IgD-negative memory B cell (primary cell): Measurements from ENCODE around the gene DAPK1. TPM values are rescaled to one million over a fixed set of nuclear protein-coding genes. Genes with fewer than 3 reads are reported as not detected.

ENCODE experiments used
- H3K27ac Mint-ChIP-seq, 3 donors: one replicate each; pipeline ENCODE4 v1.8.0; 2020 to 2022; ENCODE audit warnings: mild to moderate bottlenecking in 3 of 3, mixed read lengths in 3 of 3, moderate library complexity in 1 of 3
- H3K27me3 Mint-ChIP-seq: one replicate; pipeline ENCODE4 v1.8.0; 2021; ENCODE audit warnings: mixed read lengths
- H3K36me3 Mint-ChIP-seq: one replicate; pipeline ENCODE4 v1.8.0; 2020; ENCODE audit warnings: mild to moderate bottlenecking, mixed read lengths
- H3K4me1 Mint-ChIP-seq, 3 donors: one replicate each; pipeline ENCODE4 v1.8.0; 2020 to 2022; ENCODE audit warnings: mixed read lengths in 3 of 3, mild to moderate bottlenecking in 1 of 3
- H3K4me3 Mint-ChIP-seq, 4 donors: one replicate each; pipeline ENCODE4 v1.8.0; 2020 to 2022; ENCODE audit warnings: mild to moderate bottlenecking in 4 of 4, mixed read lengths in 4 of 4, moderate library complexity in 3 of 4
- H3K9me3 Mint-ChIP-seq, 3 donors: one replicate each; pipeline ENCODE4 v1.8.0; 2020 to 2021; ENCODE audit warnings: mixed read lengths in 3 of 3, mild to moderate bottlenecking in 1 of 3
- polyA plus RNA-seq: library from polyadenylated mRNA; unstranded; fragments of 300-500 nt; fragmentation: Illumina TruSeq; gene quantifications from one replicate; pipeline ENCODE4 v1.2.3, GENCODE V29; 2021

DAPK1 gene
- polyA plus RNA-seq, 1 donor from 2014 or later = 0.86 TPM

GRCh38 chr9:87673446-87674120 is 175.9 kb downstream of the DAPK1 start:
- Mint-ChIP-seq H3K27ac (no peak overlapping the region), H3K4me3 (no peak overlapping the region), H3K4me1 (no peaks in the 10 kb centered on the region), H3K27me3 (no peaks in the 10 kb centered on the region), H3K9me3 (no peaks in the 10 kb centered on the region), H3K36me3 (no peaks in the 10 kb centered on the region)

- Mint-ChIP-seq H3K4me3 (no peak overlapping the region), H3K27me3 (no peaks in the 10 kb centered on the region), H3K36me3 (no peaks in the 10 kb centered on the region), H3K4me1 (no peaks in the 10 kb centered on the region), H3K27ac (no peak overlapping the region), H3K9me3 (no peaks in the 10 kb centered on the region)
Observed at GRCh38 chr9:87674565-87675299, 177.1 kb downstream of the DAPK1 start.

DNA sequence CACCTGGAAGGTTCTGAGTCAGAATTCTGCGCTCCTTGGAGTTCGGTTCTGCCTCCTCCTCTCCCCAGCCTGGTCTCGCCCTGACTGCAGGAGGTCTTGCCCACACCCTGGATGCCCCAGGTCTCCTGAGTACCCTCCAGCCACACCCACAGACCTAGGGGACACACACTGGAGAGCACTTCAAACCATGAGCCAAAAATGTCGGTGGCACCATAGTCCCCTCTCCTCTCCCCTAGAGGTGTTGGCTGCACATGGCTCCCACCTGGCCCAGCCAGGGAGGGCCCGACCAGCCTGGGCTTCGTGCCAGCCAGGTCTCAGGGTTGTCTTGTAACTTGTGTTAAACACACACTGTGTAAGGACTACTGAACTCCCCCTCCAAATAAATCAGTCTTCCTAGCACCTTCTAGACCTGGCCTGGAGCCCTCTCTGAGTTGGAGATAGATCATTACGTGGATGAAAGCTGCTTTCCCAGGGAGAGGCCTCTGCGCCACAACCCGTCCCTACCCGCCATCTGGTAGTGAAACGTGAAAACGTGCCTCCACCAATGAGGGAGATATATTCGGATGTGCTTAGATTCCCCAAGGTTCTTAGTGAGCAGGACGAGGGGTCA is 178.3 kb downstream of the DAPK1 start:
- no peak overlapping the region for H3K4me3 Mint-ChIP-seq
- no peaks in the 10 kb centered on the region for H3K4me1 Mint-ChIP-seq
- H3K27ac Mint-ChIP-seq = no peak overlapping the region
- no peaks in the 10 kb centered on the region for H3K36me3 Mint-ChIP-seq
- H3K27me3 Mint-ChIP-seq = no peaks in the 10 kb centered on the region
- no peaks in the 10 kb centered on the region for H3K9me3 Mint-ChIP-seq

GRCh38 chr9:87676976-87677775 is 179.5 kb downstream of the DAPK1 start:
- H3K27me3 Mint-ChIP-seq = no peaks in the 10 kb centered on the region
- H3K9me3 Mint-ChIP-seq = no peaks in the 10 kb centered on the region
- no peak overlapping the region for H3K27ac Mint-ChIP-seq
- H3K4me1 Mint-ChIP-seq = no peaks in the 10 kb centered on the region
- H3K4me3 Mint-ChIP-seq = no peak overlapping the region
- H3K36me3 Mint-ChIP-seq = no peaks in the 10 kb centered on the region

DNA sequence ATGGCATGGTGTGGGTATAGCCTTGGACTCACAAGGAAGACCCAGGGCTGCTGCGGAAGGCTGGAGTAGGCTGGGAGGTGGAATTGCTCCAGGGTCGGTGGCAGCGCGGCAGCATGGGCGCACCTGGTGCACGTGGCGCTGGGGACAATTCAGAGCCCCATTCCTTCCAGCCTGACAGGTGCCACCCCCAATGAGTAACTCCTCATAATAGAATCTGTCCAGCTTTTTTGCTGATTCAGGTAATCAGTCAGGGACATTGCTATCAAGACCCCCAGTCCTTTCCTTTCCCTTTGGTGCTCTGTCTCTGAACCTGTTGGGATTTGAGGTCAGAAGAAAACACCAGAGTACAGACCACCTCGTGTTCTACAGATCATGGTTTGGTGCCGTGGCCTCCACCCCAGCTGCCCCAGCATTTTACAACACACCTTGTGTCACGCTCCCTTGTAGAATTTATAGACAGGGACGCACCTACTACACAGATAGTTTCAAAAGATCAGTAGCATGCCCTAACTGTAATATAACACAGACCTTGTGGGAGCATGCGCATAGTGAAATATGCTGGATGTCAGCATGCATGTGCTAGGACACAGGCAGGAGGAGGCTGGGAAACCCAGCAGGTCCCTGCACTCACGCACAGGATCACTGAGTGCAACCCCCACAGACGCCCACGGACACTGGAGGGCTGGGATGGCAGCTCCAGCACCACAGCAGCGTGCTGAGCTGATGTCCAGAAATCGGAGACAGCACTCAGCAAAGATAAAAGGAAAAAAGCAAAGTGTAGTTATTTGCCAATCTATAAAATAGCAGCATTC is 180.3 kb downstream of the DAPK1 start:
- H3K4me1 Mint-ChIP-seq = no peaks in the 10 kb centered on the region
- H3K9me3 Mint-ChIP-seq = no peaks in the 10 kb centered on the region
- H3K4me3 Mint-ChIP-seq = no peak overlapping the region
- no peaks in the 10 kb centered on the region for H3K36me3 Mint-ChIP-seq
- H3K27ac Mint-ChIP-seq = no peak overlapping the region
- no peaks in the 10 kb centered on the region for H3K27me3 Mint-ChIP-seq

GRCh38 chr9:87678650-87679355 is 181.1 kb downstream of the DAPK1 start:
- Mint-ChIP-seq H3K4me3 (no peak overlapping the region), H3K9me3 (no peaks in the 10 kb centered on the region), H3K4me1 (no peaks in the 10 kb centered on the region), H3K27ac (no peak overlapping the region), H3K36me3 (no peaks in the 10 kb centered on the region), H3K27me3 (no peaks in the 10 kb centered on the region)

DNA sequence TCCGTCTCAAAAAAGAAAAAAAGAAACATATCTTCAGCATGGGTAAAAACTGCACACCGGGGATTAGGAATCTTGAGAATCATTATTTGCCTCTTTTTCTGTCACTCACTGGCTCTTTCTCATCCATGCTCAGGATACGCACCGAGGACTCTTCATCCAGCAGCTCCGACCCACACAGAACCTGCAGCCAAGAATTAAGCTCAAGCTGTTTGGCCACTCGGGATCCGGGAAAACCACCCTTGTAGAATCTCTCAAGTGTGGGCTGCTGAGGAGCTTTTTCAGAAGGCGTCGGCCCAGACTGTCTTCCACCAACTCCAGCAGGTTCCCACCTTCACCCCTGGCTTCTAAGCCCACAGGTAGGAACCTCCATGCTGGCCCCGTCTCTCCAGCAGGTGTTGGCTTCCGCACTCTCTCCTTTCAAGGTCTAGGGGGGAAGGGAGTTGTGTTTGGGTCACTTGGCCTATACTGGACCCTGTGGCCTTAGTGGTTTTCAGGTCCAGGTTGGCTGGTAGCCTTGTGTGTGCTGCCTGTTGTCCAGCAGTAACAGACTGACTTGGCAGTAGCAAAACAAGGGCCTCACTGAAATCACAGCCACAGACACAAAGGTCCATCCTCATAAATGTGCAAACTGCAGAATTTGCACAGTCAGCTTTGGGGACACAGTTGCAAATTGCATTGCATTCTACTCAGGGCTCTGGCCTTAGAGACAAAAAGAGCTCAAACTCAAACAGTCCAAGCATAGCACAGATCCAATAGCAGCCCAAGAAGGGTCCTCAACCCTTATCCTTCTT is 183.8 kb downstream of the DAPK1 start:
- Mint-ChIP-seq H3K36me3 (no peaks in the 10 kb centered on the region), H3K27me3 (no peaks in the 10 kb centered on the region), H3K4me1 (no peaks in the 10 kb centered on the region), H3K4me3 (no peak overlapping the region), H3K27ac (no peak overlapping the region), H3K9me3 (no peaks in the 10 kb centered on the region)

DNA sequence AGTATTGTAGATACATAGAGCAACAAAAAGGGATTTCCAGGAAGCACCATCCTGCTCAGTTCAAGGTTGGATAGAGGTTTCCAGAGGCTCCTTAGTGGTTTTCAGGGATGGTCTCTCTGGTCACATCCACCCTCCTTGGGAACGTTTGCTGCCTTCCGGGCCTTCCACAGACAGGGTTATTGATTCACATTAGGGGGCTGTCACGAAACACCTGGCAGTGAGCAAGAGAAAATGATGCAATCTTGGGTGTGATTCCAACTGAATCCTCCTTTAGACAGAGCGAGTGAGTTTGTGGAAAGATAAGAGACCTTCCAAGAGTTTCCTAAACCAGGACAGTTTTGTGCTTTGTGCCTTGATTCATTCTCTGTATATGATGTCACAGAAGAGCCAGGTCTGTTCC is 184.4 kb downstream of the DAPK1 start:
- Mint-ChIP-seq H3K9me3 (no peaks in the 10 kb centered on the region), H3K36me3 (no peaks in the 10 kb centered on the region), H3K27ac (no peak overlapping the region), H3K27me3 (no peaks in the 10 kb centered on the region), H3K4me3 (no peak overlapping the region), H3K4me1 (no peaks in the 10 kb centered on the region)

GRCh38 chr9:87682618-87683017 is 185.0 kb downstream of the DAPK1 start:
- Mint-ChIP-seq H3K27ac (no peak overlapping the region), H3K27me3 (no peaks in the 10 kb centered on the region), H3K4me1 (no peaks in the 10 kb centered on the region), H3K36me3 (no peaks in the 10 kb centered on the region), H3K9me3 (no peaks in the 10 kb centered on the region), H3K4me3 (no peak overlapping the region)

- Mint-ChIP-seq H3K27me3 (no peaks in the 10 kb centered on the region), H3K27ac (no peak overlapping the region), H3K36me3 (no peaks in the 10 kb centered on the region), H3K9me3 (peaks cover 0 to 9% (median 1%) of the 10 kb centered on the region in 3 donors), H3K4me1 (no peaks in the 10 kb centered on the region), H3K4me3 (peak overlapping the region in 1 of 4 donors; percentile 34)
Observed at GRCh38 chr9:87683751-87684626, 186.3 kb downstream of the DAPK1 start.

DNA sequence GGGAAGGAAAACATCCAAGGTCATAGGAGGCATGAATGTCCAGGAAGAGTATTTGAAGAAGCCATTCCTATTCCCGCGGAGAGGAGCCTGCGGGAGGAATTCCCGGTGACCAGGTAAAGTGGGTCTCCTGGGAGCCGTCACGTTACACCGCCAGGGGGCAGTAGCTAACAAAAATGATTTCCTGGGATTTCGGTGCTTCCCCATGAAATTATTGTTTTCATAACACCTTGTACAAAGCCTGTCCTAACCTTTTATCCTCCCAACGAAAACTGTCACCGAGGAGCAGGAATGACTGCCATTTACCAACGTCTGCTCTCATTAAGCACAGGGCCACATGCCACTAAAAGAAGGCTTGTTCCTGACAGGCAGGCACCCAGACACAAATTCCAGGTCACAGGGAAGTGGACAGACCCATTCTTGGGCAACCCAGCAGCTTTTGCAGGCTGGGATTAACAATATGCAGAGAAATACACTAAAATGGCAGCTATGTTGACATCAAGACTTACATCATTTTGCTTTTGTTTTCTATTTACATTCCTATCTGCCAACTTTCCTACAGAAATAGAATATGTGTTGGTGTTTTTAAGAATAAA is 187.1 kb downstream of the DAPK1 start:
- Mint-ChIP-seq H3K4me1 (no peaks in the 10 kb centered on the region), H3K27ac (no peak overlapping the region), H3K4me3 (peak overlapping the region in 1 of 4 donors; percentile 34), H3K9me3 (peaks cover 0 to 9% (median 1%) of the 10 kb centered on the region in 3 donors), H3K27me3 (no peaks in the 10 kb centered on the region), H3K36me3 (no peaks in the 10 kb centered on the region)

- Mint-ChIP-seq H3K9me3 (peaks cover 0 to 13% (median 1%) of the 10 kb centered on the region in 3 donors), H3K27ac (no peak overlapping the region), H3K36me3 (no peaks in the 10 kb centered on the region), H3K4me3 (peak overlapping the region in 1 of 4 donors; percentile 14), H3K4me1 (no peaks in the 10 kb centered on the region), H3K27me3 (no peaks in the 10 kb centered on the region)
Observed at GRCh38 chr9:87685441-87685840, 187.8 kb downstream of the DAPK1 start.
